NCI-H460 (cell line): ENCODE results near the gene FSD1L. TPM values are rescaled to one million over a fixed set of nuclear protein-coding genes. Genes with fewer than 3 reads are reported as not detected.

Experiments
- DNase-seq: peaks from one replicate; pipeline ENCODE4 v3.0.0-alpha.2; 2016; ENCODE audit warnings: low read depth; ENCODE audit errors: extremely low read depth
- polyA plus RNA-seq: library from polyadenylated mRNA; depleted of rRNA; stranded (reverse); fragments of >200 nt; gene quantifications from 2 replicates; pipeline ENCODE4 v1.2.3, GENCODE V29; 2014; cell fraction: nucleus; rRNA removed
- total RNA-seq: library from RNA; depleted of rRNA; stranded (reverse); fragments of >200 nt; shearing (Covaris generic); gene quantifications from 2 replicates; pipeline ENCODE4 v1.2.3, GENCODE V29; 2014; rRNA removed

The FSD1L gene
- total RNA-seq: 4.0 and 6.2 TPM in 2 replicates
- 6.6 and 17.2 TPM in 2 replicates for polyA plus RNA-seq

DNA sequence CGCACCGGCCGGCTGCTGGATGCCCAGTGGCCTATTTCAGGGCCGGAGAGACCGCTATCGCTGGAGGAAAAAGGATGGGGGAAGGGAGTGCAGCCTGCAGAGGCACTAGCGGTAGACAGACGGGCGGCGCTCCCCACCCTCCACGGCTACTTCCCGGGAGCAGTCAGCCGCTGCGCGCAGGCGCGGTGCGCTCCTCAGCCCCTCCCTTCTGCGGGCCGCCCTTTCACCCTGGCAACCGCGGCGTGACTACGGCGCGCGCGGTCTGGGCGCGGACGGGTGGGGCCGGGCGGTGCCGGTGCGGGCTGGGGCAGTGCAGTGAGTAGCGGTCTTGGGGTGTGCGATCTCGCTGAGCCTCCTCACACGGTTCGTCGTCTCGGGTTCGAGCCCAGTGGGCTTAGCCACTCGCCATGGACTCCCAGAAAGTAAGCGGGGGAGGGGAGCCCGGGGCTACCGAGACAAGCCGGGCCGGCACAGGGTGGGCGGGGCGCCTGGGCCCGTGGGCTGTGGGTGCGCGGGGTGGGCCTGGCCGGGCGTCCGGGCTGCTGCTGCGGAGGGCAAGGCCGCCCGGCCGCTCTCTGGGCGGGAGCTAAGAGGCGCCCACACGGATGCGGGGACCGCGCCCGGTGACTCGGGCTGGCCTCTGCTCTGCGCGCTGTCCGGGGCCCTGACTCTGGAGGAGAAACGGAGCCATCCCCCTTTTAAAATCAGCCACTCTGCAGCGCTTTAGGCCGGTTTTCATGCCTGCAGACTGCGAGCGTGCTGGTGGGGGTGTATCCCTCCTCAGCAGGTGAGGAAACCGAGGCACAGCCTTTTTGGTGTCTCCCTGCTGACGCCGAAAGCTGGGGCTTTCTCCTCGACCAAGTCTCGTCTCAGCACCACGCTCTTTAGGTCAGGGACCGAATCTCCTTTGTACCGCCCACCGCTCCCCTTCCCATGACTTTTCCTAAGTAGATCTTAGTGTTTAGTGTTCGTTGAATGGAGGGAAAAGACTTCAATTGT lies at the start of gene FSD1L:
Gene FSD1L (plus strand): TSS at position 221 of the 999 bp plus-strand sequence. CDS start 187 bp downstream, at position 408.
- peak; percentile 90 for DNase-seq

GRCh38 chr9:105399117-105399516 lies 48.7 kb upstream of the FSD1L start:
- no peak for DNase-seq

GRCh38 chr9:105401651-105402050 lies 46.2 kb upstream of the FSD1L start:
- DNase-seq: no peak

DNA sequence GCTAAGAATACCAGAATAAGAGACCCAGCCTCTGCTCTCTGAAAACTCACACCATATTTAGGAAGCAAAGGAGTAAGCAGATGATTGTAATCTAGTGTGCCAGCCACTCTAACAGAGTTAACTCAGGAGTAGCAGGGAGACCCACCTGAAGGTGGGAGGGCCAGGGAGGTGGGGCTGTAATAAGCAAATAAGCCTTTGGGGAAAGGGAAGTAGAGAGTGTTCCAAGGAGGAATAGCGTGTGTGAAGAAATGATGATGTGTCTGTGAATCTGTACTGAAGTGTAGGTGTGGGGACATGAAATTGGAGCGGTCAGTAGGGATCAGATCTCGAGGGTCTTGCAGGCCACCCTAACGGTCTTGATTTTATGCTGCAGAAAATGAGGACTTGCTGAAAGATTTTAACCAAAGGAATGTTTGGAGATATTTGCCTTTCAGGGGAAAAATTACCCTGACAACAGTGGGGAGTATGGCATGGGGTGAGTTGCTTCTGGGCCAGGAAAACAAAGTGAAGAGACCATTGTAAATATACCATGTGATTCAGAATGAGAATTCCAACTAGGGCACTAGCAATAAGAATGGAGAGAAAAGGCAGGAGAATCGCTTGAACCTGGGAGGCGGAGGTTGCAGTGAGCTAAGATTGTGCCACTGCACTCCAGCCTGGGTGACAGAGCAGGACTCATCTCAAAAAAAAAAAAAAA lies 44.1 kb upstream of the FSD1L start:
- DNase-seq: no peak

GRCh38 chr9:105405514-105406131 lies 42.2 kb upstream of the FSD1L start:
- no peak for DNase-seq

- no peak for DNase-seq
These were observed 41.5 kb upstream of the FSD1L start for GRCh38 chr9:105406369-105406768.

DNA sequence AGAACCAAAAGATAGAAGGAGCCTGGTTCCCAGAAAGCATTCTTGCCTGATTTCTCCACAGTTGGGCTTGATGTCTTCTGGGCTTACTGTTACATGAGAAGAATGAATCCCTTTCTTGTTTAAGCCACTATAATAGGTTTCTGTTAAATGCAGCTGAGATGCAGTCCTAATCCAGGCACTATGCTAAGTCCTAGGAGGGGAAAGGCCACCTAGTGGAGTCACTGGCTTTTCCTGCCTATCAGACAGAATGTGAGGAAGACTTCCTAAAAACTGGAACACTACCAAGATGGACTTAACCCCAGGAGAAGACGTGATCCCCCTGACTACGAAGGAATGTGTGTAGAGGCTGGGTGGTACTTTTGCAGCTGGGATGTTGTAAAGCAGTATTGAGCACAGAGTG lies 34.3 kb upstream of the FSD1L start:
- DNase-seq: peak; percentile 30

DNA sequence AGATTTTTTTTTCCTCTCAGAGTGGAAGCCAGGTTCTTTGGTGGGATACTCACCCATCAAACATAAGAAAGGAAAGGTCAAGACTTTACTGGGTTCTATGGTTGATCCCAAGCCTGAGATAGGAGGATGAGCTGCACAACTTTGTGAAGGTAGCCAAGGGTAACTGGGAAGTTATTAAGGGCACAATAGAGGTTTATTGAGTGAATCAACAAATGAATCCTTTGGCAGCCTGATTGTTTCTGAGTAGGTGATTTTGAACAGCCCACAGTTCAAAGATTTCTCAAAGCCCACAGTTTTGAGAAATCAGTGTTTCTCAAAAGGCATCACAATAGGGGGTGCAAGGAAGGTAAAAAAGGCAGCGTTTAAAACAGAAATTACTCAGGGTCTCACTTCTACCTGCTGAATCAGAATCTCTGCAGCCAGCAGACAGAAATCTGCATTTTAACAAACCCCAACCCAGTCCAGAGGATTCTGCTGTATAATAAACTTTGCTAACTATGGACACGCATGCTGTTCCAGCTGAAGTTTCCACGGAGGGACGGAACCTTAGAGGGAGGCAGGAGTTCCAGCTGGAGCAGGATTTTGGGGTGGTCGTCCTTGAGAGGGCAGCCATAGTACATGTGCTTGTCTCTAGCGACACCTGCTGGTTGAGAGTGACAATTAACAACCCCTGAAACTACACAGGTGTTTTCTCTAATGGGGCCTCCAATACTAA lies 32.7 kb upstream of the FSD1L start:
- DNase-seq: peak; percentile 60

GRCh38 chr9:105415662-105415980 lies 32.2 kb upstream of the FSD1L start:
- no peak for DNase-seq

- no peak for DNase-seq
These were observed 31.0 kb upstream of the FSD1L start for GRCh38 chr9:105416840-105417239.

- no peak for DNase-seq
These were observed 29.0 kb upstream of the FSD1L start for GRCh38 chr9:105418588-105419500.

DNA sequence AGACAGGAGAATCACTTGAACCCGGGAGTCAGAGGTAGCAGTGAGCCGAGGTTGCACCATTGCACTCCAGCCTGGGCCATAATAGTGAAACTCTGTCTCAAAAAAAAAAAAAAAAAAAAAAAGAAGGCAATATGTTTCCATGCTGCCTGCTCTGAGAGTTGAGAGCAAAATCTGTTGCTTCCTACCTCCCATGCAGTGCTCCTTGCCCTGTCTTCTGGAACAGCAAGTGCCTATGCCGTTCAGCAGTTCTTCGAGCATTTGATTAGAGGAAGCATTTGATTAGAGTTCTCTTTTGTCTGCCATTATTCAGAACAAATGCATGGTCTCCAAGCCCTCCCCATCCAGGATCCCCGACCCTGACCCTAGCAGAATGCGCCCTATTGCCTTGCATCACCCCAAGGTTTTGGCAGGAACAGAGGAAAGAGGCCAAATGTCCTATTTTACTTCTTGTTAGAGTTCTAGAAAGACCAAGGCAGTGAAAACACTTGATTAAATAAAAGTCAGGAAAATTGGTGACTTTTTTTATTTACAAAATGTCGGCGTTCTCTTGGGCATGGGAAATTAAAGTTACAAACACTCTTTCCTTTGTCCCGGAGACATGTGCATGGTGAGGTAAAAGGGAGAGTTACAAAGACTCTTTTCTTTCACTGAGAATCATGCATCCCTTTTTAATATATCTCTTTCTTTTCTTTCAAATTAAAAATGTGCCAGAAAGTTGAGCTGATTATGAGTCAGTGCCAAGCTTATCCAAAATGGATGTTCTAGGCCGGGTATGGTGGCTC lies 27.8 kb upstream of the FSD1L start:
- no peak for DNase-seq

DNA sequence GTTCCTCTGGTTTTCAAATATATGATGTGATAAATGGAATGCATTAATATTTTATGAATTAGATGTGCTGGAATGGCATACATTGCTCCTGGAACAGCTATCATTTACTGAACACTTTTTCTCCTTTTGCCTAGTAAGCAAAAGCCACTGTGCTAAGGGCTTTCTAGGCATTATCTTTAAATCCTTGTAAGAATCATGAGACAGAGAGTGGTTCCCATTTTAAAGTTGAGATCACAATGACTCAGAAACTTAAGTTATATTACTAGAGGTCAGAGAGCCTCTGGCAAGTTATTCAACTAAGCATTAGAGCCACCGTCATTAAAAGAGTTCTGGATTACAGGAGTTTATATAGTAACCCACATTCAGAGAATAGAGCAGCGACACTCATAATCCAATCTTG lies 26.7 kb upstream of the FSD1L start:
- DNase-seq: no peak

DNA sequence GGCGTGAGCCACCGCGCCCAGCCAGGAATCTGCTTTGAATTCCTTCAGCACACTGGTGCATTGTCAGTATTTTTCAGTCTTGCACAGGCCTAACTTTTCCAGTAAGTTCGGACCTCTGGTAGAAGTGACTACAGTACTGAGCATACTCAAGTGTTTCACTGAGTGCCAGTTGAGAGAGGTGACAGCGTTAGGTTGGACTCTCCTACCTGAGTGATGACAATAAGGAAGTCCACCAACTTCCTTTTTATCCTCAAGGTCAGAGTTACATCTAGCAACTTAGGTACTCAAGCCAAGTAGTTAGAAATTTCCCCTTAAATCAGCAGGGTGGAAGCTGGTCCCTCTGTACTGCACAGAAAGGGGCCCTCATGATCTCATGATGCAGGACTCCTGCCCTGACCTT lies 26.0 kb upstream of the FSD1L start:
- no peak for DNase-seq

DNA sequence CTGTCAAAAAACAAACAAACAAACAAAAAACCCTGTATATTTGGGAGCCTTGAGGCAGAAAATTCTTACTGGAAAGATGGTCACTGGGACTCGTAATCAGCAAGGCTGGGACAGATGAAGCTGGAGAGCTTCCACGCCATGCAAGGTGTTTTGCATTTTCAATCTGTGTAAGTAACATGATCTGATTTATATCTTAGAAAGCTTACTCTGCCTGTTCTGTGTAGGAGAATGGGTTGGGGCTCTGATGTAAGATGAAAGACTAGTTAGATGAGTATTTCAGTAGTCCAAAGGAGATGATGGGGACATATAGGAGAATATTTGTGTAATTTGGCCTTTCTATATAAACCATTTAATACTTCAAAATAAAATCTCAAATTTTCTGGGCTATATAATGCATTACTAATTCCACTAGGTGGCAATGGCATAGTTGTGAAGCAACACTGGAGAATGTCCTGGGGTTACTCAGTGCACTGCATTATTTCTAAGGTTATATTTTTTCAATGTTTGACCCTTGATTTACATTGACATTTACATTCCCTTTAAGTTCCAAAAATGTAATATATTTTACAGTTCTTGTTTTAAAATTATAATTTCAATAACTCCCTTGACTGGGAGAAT lies 21.9 kb upstream of the FSD1L start:
- no peak for DNase-seq

GRCh38 chr9:105426657-105427056 lies 21.2 kb upstream of the FSD1L start:
- DNase-seq: no peak

DNA sequence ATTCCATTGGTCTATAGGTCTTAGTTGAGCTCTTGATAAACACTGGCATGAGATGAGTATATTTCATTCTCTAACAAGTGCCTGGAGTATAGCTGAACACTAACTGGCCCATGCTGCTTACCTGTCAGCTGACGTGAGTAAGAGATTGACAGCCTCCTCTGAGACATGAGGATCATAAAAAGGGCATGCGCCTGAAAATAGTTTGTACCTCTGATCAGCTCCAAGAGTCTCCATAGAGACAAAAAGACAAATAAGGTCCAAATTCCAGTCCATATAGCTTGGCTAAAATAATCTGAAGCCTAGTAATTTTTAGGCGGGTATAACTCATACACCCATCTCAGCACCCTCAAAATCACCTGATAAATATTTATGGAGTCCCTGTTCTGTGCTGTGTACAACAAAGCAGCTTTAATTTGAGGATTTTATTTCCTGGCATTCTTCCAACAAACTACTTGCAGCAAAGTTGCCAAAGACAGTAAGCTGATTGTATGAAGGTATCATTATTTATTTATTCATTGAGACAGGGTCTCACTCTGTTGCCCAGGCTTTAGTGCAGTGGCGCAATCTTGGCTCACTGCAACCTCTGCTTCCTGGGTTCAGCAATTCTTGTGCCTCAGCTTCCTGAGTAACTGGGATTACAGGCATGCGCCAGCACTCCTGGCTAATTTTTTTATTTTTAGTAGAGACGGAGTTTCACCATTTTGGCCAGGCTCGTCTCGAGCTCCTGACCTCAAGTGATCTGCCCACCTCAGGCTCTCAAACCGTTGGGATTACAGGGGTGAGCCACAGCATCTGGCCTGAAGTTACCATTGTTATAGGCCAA lies 16.2 kb upstream of the FSD1L start:
- DNase-seq: no peak
